GM21619 (cell line): ENCODE results near the gene STAB2.

Experiments
- ATAC-seq: cut with Tn5 transposase; IDR thresholded peaks from one replicate; pipeline ENCODE4 v1.9.1; 2021; ENCODE audit not compliant: unreplicated experiment

Gene STAB2

GRCh38 chr12:103686026-103686425 lies 99.0 kb downstream of the STAB2 start:
- ATAC-seq, result no peak

GRCh38 chr12:103687253-103687652 lies 100.2 kb downstream of the STAB2 start:
- no peak for ATAC-seq

GRCh38 chr12:103688376-103689063 lies 101.4 kb downstream of the STAB2 start:
- no peak for ATAC-seq

GRCh38 chr12:103690426-103690825 lies 103.4 kb downstream of the STAB2 start:
- ATAC-seq, result no peak

GRCh38 chr12:103691063-103691462 lies 104.0 kb downstream of the STAB2 start:
- ATAC-seq, result no peak

GRCh38 chr12:103696101-103696500 lies 109.0 kb downstream of the STAB2 start:
- ATAC-seq, result no peak

GRCh38 chr12:103697971-103698751 lies 111.1 kb downstream of the STAB2 start:
- ATAC-seq, result no peak

GRCh38 chr12:103698752-103699560 lies 111.9 kb downstream of the STAB2 start:
- no peak for ATAC-seq

GRCh38 chr12:103705098-103705497 lies 118.0 kb downstream of the STAB2 start:
- ATAC-seq, result no peak

- no peak for ATAC-seq
These were observed 118.9 kb downstream of the STAB2 start for GRCh38 chr12:103705927-103706326.

GRCh38 chr12:103707446-103707845 lies 120.4 kb downstream of the STAB2 start:
- ATAC-seq, result no peak

GRCh38 chr12:103710544-103710943 lies 123.5 kb downstream of the STAB2 start:
- no peak for ATAC-seq

- ATAC-seq, result no peak
These were observed 125.1 kb downstream of the STAB2 start for GRCh38 chr12:103712216-103712615.

GRCh38 chr12:103715494-103715893 lies 128.4 kb downstream of the STAB2 start:
- no peak for ATAC-seq

GRCh38 chr12:103716517-103717196 lies 129.6 kb downstream of the STAB2 start:
- ATAC-seq, result no peak

- ATAC-seq, result no peak
These were observed 138.3 kb downstream of the STAB2 start for GRCh38 chr12:103725398-103725797.

- ATAC-seq, result no peak
These were observed 140.6 kb downstream of the STAB2 start for GRCh38 chr12:103727638-103728037.

GRCh38 chr12:103728323-103728722 lies 141.2 kb downstream of the STAB2 start:
- ATAC-seq, result no peak

- ATAC-seq, result no peak
These were observed 142.4 kb downstream of the STAB2 start for GRCh38 chr12:103729499-103729898.

GRCh38 chr12:103731539-103731938 lies 144.5 kb downstream of the STAB2 start:
- no peak for ATAC-seq

GRCh38 chr12:103734863-103735262 lies 147.8 kb downstream of the STAB2 start:
- ATAC-seq, result no peak
